ENCODE data around the gene ST3GAL4.

Gene ST3GAL4

DNA sequence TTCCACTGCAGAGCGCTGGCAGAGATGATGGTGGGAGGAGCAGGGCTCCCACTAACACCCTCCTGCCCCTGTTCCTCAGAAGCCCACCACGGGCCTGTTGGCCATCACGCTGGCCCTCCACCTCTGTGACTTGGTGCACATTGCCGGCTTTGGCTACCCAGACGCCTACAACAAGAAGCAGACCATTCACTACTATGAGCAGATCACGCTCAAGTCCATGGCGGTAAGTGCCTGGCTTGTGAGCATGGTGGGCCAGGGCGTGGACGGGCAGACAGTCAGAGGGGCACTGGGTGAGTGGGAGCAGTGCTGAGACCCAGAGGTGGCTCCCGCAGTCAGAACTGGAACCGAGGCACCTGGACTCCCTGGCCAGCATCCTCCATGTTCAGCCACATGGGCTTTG lies 57.9 kb downstream of the ST3GAL4 start:
- TF ChIP-seq TEAD4 (IDR thresholded peaks at IDR 0.05) (no peak), EP300 (IDR thresholded peaks at IDR 0.05; ENCODE audit: borderline replicate concordance) (no peak), FOXM1 (IDR thresholded peaks at IDR 0.05; ENCODE audit: borderline replicate concordance, low read depth) (no peak)
- TF ChIP-seq, protein P1, sequence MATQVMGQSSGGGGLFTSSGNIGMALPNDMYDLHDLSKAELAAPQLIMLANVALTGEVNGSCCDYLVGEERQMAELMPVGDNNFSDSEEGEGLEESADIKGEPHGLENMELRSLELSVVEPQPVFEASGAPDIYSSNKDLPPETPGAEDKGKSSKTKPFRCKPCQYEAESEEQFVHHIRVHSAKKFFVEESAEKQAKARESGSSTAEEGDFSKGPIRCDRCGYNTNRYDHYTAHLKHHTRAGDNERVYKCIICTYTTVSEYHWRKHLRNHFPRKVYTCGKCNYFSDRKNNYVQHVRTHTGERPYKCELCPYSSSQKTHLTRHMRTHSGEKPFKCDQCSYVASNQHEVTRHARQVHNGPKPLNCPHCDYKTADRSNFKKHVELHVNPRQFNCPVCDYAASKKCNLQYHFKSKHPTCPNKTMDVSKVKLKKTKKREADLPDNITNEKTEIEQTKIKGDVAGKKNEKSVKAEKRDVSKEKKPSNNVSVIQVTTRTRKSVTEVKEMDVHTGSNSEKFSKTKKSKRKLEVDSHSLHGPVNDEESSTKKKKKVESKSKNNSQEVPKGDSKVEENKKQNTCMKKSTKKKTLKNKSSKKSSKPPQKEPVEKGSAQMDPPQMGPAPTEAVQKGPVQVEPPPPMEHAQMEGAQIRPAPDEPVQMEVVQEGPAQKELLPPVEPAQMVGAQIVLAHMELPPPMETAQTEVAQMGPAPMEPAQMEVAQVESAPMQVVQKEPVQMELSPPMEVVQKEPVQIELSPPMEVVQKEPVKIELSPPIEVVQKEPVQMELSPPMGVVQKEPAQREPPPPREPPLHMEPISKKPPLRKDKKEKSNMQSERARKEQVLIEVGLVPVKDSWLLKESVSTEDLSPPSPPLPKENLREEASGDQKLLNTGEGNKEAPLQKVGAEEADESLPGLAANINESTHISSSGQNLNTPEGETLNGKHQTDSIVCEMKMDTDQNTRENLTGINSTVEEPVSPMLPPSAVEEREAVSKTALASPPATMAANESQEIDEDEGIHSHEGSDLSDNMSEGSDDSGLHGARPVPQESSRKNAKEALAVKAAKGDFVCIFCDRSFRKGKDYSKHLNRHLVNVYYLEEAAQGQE (IDR thresholded peaks at IDR 0.05; ENCODE audit: low read depth): no peak

DNA sequence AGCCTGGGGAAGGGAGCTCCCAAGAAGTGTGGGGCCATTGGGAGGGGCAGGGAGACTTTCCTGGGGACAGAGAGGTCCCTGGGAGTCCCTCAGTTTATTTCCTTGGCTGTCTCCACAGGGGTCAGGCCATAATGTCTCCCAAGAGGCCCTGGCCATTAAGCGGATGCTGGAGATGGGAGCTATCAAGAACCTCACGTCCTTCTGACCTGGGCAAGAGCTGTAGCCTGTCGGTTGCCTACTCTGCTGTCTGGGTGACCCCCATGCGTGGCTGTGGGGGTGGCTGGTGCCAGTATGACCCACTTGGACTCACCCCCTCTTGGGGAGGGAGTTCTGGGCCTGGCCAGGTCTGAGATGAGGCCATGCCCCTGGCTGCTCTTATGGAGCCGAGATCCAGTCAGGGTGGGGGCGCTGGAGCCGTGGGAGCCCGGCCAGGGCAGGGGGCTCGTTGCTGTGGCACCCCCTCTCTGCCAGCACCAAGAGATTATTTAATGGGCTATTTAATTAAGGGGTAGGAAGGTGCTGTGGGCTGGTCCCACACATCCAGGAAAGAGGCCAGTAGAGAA lies 58.4 kb downstream of the ST3GAL4 start:
- TF ChIP-seq, protein P1 (IDR thresholded peaks at IDR 0.05; ENCODE audit: low read depth): no peak
- TF ChIP-seq TEAD4 (IDR thresholded peaks at IDR 0.05) (no peak), EGR1 (IDR thresholded peaks at IDR 0.05) (no peak), RAD21 (IDR thresholded peaks at IDR 0.05; ENCODE audit: low read depth) (no peak), ZBTB7A (IDR thresholded peaks at IDR 0.05; ENCODE audit: low read depth) (no peak), CEBPB (IDR thresholded peaks at IDR 0.05) (no peak), YY1 (IDR thresholded peaks at IDR 0.05; ENCODE audit: low read depth) (no peak), FOXM1 (IDR thresholded peaks at IDR 0.05; ENCODE audit: borderline replicate concordance, low read depth) (no peak), TAF1 (IDR thresholded peaks at IDR 0.05; ENCODE audit: low read depth) (no peak), EP300 (IDR thresholded peaks at IDR 0.05; ENCODE audit: borderline replicate concordance) (no peak), CREB1 (IDR thresholded peaks at IDR 0.05; ENCODE audit: low read depth) (no peak), NFIC (IDR thresholded peaks at IDR 0.05) (no peak), TCF12 (IDR thresholded peaks at IDR 0.05; ENCODE audit: low read depth) (no peak)
- TF ChIP-seq, protein P2, sequence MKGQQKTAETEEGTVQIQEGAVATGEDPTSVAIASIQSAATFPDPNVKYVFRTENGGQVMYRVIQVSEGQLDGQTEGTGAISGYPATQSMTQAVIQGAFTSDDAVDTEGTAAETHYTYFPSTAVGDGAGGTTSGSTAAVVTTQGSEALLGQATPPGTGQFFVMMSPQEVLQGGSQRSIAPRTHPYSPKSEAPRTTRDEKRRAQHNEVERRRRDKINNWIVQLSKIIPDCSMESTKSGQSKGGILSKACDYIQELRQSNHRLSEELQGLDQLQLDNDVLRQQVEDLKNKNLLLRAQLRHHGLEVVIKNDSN (IDR thresholded peaks at IDR 0.05): no peak
- TF ChIP-seq, protein P3, sequence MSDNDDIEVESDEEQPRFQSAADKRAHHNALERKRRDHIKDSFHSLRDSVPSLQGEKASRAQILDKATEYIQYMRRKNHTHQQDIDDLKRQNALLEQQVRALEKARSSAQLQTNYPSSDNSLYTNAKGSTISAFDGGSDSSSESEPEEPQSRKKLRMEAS (IDR thresholded peaks at IDR 0.05): no peak

DNA sequence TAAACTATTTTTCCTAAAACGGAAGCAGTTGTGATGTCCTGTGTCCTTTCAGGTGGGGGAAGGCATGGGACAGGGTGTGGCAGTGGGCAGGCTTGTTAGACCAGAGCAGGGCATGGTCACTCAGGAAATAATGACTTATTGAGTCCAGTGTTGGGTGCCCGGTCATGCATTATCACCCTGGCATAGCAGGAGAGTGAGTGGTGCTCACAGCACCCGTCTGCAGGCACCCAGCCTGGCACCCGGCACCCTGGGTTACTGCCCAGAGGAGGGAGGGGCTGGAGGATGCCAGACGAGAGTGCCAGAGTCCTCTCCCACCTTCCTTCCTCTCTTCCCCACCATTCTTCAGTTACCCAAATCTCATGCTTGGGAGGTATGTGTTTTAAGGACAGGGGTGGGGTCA lies 59.1 kb downstream of the ST3GAL4 start:
- TF ChIP-seq CREB1 (IDR thresholded peaks at IDR 0.05; ENCODE audit: low read depth) (no peak), CEBPB (IDR thresholded peaks at IDR 0.05) (no peak), EGR1 (IDR thresholded peaks at IDR 0.05) (no peak), TCF12 (IDR thresholded peaks at IDR 0.05; ENCODE audit: low read depth) (no peak), EP300 (IDR thresholded peaks at IDR 0.05; ENCODE audit: borderline replicate concordance) (no peak), FOXM1 (IDR thresholded peaks at IDR 0.05; ENCODE audit: borderline replicate concordance, low read depth) (no peak), NFIC (IDR thresholded peaks at IDR 0.05) (no peak), TAF1 (IDR thresholded peaks at IDR 0.05; ENCODE audit: low read depth) (no peak), RAD21 (IDR thresholded peaks at IDR 0.05; ENCODE audit: low read depth) (no peak), YY1 (IDR thresholded peaks at IDR 0.05; ENCODE audit: low read depth) (no peak), TEAD4 (IDR thresholded peaks at IDR 0.05) (no peak), ZBTB7A (IDR thresholded peaks at IDR 0.05; ENCODE audit: low read depth) (no peak)
- TF ChIP-seq, protein P3 (IDR thresholded peaks at IDR 0.05): no peak
- TF ChIP-seq, protein P1 (IDR thresholded peaks at IDR 0.05; ENCODE audit: low read depth): no peak
- TF ChIP-seq, protein P2 (IDR thresholded peaks at IDR 0.05): no peak

DNA sequence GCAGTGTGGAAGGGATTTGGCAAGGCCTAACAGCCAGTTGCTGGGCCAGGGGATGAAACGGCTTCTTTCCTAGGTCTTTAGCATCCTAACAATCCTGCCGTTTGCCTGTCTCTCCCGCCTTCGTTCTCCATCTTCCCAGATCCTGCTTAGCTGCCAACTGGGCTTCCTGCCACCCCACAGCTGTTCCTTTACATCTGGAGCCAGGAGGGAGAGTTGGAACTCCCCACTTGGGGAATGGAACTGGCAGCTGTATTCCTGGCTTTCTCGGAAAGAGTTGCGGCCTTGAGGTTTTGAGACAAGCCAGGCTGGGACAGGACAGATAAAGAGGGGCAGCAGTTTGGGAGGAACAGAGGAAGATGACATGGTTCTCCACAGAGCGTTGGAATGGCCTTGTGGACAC lies 59.6 kb downstream of the ST3GAL4 start:
- no peak for TF ChIP-seq TEAD4 (IDR thresholded peaks at IDR 0.05)
- TF ChIP-seq CREB1 (IDR thresholded peaks at IDR 0.05; ENCODE audit: low read depth): no peak

Data from Ishikawa (cell line).